Heart left ventricle (tissue), 13 donors: Measurements from ENCODE around the gene TLE4.

Experiments
- CTCF ChIP-seq, 12 donors: fragments of 200-600 bp; sonication (generic) in 4 of 12; IDR thresholded peaks; one replicate each; pipeline versions ENCODE4 v1.5.0 to v1.8.0; 2018 to 2022; ENCODE audit warnings: antibody characterized with exemption in 12 of 12, mild to moderate bottlenecking in 5 of 12
- POLR2A ChIP-seq, 2 donors: fragments of 450-650 bp; IDR thresholded peaks; one replicate each; pipeline ENCODE4 v1.6.1; 2017; ENCODE audit warnings: antibody characterized with exemption in 2 of 2, mild to moderate bottlenecking in 2 of 2, moderate library complexity in 2 of 2
- donor health status: ischemic (EF 13 %, LVEDD 7.1; RV severe dilation, severe dysfunction).
- donor health status: DM: no; HTN: yes; CAD: no.
- donor health status: DM: no; HTN: no; CAD: no.
- donor health status: ischemic (EF 25% LVEDD 6.9; RV normal size, moderate dysfunction).
- donor health status: ischemic (EF 25% LVEDD 5.7; RV mildly dilated, moderate dysfunction).
- donor health status: ischemic (EF 35%, LVEDD 5.7; RV mildly dilated, moderate dysfunction).
- donor health status: nonischemic (EF 11% LVEDD 7.7; RV severe dilation, severe dysfunction).
- donor health status: DM: yes; HTN: yes; CAD: no.
- donor health status: PGD.
- donor health status: ischemic (EF 29% LVEDD 5.4; RV normal size, mild dysfunction).
- donor health status: nonischemic (EF 23%, LVEDD 6.1; RV moderate dilation, normal function).

GRCh38 chr9:79574781-79575180 is 3.0 kb downstream of the TLE4 start:
- no peak for TF ChIP-seq CTCF (IDR thresholded peaks at IDR 0.05)
- no peak for TF ChIP-seq POLR2A (IDR thresholded peaks at IDR 0.05)
